B cell (primary cell): ENCODE measurements around the gene SRRM1.

ENCODE experiments used
- EZH2 ChIP-seq: IDR thresholded peaks from 2 replicates; pipeline ENCODE4 v1.6.1; 2012; ENCODE audit warnings: borderline replicate concordance, low read depth, mild to moderate bottlenecking, moderate library complexity, low read length; ENCODE audit not compliant: insufficient read depth, poor library complexity, severe bottlenecking
- TF ChIP-seq, protein P1 (sequence below): fragments of 200-600 bp; IDR thresholded peaks from one replicate; pipeline ENCODE4 v1.8.0; 2022; ENCODE audit warnings: antibody characterized with exemption, mild to moderate bottlenecking

DNA sequence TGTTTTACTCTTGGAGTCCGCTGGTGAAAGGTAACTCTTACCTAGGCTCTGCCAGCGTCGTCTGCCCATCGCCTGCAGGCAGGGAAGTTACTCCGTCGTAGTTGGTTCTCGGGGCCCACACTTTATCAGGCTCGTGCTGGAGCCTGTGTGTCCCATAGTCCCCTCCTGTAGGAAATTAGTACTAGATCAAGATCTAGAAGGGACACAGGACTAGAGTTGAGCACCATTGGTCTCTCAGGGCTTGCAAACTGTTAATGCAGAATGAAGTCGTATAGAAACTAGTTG lies 940 bp downstream of the SRRM1 start:
- TF ChIP-seq, protein P1, sequence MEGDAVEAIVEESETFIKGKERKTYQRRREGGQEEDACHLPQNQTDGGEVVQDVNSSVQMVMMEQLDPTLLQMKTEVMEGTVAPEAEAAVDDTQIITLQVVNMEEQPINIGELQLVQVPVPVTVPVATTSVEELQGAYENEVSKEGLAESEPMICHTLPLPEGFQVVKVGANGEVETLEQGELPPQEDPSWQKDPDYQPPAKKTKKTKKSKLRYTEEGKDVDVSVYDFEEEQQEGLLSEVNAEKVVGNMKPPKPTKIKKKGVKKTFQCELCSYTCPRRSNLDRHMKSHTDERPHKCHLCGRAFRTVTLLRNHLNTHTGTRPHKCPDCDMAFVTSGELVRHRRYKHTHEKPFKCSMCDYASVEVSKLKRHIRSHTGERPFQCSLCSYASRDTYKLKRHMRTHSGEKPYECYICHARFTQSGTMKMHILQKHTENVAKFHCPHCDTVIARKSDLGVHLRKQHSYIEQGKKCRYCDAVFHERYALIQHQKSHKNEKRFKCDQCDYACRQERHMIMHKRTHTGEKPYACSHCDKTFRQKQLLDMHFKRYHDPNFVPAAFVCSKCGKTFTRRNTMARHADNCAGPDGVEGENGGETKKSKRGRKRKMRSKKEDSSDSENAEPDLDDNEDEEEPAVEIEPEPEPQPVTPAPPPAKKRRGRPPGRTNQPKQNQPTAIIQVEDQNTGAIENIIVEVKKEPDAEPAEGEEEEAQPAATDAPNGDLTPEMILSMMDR, result no peak
- no peak for TF ChIP-seq EZH2
